Stimulated activated CD4-positive, alpha-beta T cell treated with anti-CD3 and anti-CD28 coated beads, Interleukin-12 subunit alpha, Interleukin-12 subunit beta, amount 100 ng/mL, for 4 hours (primary cell): ENCODE measurements around the gene PLOD1.
A peak's percentile ranks its signal among the peaks of the same experiment; 100 is the strongest.
"Not testable (repeated sequence)": the region's sequence is repeated elsewhere in the genome, so short reads cannot be mapped to it uniquely, and the experiment has no call there.

Source experiments
- DNase-seq: peaks from one replicate; pipeline ENCODE4 v3.0.0-alpha.2; 2020

Gene PLOD1

DNA sequence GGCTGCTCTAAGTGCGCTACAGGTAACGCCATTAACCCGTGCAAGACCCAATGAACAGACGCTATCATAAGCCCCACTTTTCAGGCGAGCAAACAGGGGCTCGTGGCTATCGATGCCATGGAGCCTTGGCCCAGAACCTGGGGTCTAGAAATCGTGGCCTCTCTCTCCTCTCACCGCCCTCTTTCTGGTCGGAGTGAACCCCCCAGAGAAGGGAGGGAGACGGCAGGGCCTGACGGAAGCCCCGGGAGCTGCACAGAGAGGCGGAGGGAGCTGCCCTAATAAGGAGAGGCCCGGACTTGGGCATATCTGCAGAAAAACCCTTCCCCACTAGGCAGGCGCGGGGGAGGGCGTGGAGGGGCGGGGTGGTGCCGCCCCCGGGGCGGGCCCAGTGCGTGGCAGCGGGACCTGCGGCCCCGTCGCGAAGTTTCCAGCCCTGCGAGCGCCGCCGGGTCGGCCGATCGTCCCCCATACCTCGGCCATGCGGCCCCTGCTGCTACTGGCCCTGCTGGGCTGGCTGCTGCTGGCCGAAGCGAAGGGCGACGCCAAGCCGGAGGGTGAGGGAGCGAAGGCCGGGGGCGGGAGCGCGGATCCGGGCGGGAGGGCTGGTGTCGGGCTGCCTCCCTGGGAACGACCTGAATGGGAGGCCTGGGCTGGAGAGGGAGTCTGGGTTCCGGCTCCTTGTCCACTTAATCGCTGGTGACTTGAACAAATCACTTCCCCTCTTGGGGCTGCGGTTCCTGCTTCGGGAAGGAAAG is at the start of gene PLOD1:
PLOD1 (plus strand) TSS at position 416 of the 755 bp plus-strand sequence; CDS start at position 479, 63 bp downstream.
- DNase-seq: peak; percentile 85

DNA sequence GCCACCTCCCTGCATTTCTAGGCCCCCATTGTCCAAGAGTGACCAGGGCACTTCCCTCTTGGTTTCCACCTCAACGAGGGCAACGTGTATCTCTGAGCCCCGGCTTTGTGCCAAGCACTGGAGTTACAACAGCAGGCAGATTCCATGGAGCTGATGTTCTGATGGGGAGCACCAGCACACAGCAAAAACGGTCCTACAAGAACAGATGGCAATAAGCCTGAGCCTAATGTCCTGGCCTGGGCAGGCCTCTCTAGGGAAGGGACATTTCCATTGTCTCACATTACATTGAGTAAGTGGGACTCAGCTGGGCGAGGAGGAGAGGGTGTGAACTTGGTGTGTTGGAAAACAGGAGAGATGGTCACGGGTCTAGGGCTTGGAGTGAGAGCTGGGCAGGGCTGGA is 48.6 kb upstream of the PLOD1 start:
- DNase-seq: no peak

DNA sequence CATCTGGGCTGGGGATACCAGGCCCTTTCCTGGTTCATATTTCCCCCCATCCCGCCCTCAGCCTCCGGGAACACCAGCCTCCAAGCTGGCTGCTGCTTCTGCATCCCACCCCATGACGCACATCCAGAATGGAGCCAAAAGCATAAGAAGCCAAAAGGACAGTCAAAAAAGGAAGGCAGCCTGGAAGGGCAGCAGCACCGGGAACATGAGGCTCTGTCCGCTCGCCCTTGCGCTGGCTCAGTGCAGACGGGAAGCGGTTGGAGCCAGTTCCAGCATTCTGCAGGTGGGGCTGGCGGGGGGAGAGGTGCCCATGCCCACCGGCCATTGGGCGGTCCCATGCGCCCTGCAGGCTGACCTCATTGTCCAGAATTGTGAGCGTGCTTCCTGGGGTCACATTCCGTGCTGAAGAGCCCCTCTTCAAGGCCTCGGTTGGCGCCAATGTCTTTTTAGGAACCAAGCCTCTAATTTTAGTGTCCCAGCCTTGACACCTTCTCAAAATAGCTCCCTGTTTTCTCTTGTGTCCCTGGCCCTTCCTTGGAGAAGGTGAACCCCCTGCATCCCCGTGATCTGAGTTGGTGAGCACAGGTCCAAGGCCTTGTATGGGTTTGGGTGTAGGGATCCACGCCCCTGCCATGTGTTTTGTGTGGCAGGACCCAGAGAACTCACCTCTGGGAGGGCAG is 47.4 kb upstream of the PLOD1 start:
- DNase-seq: no peak

DNA sequence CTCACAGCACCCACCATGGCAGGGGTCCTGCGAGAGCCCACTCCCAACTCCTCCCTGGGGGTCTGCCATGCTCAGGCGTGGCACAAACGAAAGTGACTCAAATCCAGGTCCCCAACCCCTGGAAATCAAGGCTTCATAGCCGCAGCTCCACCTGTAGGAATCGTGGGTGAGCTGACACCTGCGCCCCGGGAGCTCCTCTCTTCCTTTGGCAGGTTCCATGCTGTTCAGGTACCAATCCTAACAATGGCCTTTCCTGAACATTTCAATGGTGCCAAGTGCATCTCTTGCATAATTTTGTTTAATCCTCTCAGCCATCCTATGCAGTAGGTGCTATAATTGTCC is 46.9 kb upstream of the PLOD1 start:
- DNase-seq: no peak

DNA sequence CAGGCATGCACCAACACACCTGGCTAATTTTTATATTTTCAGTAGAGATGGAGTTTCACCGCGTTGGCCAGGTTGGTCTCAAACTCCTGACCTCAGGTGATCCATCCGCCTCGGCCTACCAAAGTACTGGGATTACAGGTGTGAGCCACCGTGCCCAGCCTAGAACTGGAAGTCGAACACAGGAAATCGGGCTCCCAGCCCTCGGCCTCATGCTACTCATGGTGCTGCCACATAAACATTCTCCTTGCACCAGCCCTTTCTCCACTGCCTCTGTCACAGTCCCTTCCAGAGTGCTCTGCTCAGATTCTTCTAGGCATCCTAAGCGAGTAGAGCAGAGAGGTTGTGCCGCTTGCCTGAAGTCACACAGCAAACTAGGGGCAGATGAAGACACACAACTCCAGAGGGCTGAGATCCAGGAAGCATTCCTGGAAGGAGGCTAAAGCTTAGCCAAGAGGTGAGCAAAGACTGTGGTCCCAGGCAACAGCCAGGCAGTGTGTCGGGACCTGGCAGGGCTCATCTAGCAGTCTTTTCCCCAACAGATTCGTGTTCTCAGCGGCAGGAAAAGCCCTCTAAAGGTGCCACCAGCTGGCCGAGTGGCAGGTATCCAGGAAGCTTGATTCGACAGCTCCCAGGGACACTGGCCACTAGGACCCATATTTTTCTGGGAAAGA is 46.2 kb upstream of the PLOD1 start:
- no peak for DNase-seq

DNA sequence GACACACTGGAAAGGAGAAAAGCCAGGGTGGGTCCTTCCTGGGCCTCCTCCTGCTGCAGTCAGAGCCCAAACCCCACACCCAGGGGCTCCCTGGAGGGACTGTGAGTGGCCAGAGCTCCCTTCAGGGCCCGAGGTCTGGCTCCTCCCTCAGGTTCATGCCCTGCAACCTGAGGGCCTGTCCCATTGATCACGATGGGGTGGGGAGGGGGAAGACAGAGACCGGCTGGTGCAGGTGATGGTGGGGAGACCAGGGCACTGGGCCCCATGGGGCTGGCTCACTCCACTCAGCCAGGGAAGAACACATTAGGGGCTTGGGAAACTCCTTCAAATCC is 45.7 kb upstream of the PLOD1 start:
- DNase-seq: no peak

DNA sequence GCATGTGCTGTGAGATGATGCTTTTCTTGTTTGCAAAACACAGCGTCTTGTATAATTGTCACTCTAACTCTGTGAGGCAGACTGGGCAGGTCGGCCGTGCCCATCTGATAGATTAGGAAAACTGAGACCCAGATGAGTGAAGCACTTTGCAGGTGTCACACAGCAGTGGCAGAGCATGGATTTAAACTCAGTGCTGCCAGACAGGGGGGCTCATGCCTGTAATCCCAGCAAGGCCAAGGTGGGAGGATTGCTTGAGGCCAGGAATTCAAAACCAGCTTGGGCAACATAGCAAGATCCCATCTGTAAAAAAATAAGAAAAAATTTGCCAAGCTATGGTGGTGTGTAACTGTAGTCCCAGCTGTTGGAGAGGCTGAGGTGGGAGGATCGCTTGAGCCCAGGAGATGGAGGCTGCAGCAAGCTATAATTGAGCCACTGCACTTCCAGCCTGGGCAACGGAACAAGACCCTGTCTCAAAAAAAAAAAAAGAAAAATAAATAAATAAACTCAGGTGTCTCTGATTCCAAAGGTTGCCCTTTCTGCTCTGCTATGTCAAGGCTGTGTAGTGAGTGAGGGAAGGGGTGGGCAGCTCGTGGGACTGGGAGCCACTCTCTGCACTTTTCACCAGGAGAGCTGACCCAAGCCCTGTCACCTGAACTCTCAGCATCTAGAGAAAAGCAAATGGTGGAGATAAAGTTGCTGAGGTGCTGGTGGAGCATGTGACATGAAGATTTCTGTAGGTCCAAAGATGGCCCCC is 42.9 kb upstream of the PLOD1 start:
- no peak for DNase-seq

DNA sequence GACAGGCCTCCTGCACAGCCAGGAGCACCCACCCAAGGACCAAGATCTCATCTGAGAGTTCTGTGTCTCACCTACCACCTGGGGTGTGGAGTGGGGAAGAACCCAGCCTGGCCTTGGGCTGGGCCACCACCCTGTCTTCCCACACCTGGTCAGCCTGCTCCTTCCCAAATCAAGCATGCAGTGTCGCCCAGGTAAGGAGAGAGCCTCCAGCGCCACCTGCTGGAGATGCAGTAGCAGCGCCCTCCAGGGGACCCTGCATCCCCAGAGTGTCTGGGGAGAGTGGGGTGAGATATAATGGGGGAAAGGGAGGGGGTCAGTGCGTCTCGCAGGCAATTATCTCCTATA is 40.6 kb upstream of the PLOD1 start:
- DNase-seq: peak; percentile 73

DNA sequence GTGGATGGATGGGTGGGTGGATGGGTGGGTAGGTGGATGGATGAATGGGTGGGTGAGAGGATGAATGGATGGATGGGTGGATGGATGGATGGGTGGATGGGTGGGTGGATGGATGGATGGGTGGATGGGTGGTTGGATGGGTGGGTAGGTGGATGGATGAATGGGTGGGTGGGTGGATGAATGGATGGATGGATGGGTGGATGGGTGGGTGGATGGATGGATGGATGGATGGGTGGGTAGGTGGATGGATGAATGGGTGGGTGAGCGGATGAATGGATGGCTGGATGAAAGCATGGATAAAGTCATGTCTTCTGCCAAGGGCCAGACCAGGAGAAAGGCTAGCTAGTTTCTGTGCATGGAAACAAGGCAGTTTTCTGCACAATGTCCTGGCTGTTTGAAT is 40.0 kb upstream of the PLOD1 start:
- DNase-seq: not testable (repeated sequence)

DNA sequence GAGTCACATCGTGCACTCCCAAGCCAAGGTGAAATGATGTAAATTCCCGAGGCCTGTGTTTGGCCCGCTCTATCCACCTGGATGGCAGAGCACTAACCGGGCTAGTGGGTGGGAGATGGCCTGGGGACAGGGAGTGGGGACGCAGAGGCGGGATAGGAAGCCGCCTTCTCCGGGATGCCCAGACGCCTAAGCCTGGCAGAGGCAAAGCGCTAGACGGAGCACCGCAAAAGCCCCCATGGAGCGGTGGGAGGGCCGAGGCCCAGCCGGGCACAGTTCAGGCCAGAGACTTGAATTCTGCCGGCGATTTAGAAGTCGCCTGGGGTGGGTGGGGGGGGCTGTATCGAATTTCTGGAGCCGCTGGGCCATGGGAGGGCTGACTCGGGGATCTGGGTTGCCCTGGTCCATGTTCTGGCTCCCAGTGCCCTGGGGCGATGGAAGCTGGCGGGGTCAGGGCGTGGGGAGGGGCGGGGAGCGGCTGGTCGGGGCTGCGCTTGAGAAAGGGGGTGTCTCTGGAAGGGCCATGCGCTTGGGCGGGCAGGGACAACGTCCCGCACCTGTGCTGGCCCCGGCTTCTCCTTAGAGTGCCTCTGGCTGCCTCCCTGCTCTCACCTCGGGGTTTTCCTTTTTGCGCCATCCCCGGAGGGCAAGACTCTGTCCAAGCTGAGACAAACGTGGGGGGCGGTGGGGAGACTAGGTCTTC is 36.3 kb upstream of the PLOD1 start:
- no peak for DNase-seq

DNA sequence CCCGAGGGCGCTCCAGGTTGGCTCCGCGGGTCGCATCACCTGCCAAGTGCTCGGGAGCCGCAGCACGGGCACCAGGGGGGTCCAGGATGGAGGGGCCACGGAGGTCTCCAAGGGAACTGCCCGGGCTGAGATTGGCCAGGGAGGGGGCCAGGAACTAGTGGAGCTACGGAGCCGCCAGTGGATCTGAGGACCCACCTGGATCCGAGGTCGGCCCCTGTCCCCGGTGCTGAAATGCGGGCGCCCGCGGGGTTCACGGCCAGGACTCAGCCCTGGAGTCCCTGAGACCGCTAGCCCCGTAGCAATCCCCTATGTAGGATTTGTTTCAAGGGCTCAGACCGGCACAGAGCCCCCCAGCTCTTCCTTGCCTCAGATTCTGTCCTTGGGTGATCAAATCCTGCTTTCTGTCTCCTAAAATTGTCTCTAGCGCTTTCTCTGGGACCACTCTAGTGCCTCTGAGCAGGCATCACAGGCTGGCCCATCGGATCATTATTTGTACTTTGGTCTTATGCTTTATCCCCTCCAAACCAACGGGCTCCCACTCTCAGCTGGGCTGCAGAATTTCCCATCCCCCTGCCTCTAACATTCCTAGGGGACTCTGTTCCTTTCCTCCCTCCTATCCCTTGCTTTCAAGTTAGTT is 35.6 kb upstream of the PLOD1 start:
- no peak for DNase-seq

DNA sequence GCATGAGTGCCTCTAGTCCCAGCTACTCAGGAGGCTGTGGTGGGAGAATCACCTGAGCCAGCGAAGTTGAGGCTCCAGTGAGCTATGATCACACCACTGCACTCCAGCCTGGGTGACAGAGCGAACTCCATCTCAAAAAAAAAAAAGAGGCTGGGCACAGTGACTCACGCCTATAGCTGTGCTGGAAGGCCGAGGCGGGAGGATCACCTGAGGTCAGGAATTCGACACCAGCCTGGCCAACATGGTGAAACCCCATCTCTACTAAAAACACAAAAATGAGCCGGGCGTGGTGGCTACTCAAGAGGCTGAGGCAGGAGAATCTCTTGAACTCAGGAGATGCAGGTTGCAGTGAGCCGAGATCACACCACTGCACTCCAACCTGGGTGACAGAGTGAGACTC is 33.1 kb upstream of the PLOD1 start:
- DNase-seq: not testable (repeated sequence)

DNA sequence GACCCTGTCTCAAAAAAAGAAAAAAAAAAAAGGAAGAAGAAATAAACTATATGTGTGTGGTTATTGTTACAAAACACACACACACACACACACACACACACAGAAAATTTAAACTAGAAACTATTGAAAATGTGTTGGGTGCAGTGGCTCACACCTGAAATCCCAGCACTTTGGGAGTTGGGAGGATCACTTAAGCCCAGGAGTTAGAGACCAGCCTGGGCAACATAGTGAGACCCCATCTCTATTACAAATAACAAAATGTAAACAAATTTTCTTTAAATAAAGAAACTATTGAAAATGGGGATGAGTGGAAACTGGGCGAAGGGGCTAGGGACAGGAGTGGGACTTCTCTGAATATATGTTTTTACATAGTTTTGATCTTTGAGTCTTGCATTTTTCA is 31.3 kb upstream of the PLOD1 start:
- no peak for DNase-seq

DNA sequence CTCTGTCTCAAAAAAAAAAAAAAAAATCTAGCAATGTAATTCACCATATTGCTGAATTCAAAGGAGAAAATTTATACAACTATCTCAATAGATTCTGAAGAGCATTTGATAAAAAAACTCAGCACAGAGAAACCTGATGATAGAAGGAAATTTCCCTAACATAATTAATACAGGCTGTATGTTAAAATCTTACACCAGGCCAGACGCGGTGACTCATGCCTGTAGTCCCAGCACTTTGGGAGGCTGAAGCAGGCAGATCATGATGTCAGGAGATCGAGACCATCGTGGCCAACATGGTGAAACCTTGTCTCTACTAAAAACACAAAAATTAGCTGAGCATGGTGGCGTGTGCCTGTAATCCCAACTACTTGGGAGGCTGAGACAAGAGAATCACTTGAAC is 30.4 kb upstream of the PLOD1 start:
- DNase-seq: not testable (repeated sequence)

DNA sequence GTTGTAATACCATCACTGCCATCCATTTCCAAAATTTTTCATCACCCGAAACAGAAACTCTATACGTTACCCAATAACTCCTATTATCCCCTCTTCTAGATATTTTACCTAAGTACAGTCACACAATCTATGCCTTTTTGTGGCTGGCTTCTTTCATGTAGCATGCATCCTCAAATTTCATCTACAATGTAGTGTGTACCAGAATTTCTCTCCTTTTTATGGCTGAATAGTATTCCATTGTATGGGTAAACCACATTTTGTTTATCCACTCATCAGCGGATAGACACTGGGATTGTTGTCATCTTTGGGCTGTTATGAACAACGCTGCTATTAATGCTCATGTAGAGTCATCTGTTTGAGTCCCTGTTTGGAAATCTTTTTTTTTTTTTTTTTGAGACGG is 29.5 kb upstream of the PLOD1 start:
- DNase-seq: no peak

DNA sequence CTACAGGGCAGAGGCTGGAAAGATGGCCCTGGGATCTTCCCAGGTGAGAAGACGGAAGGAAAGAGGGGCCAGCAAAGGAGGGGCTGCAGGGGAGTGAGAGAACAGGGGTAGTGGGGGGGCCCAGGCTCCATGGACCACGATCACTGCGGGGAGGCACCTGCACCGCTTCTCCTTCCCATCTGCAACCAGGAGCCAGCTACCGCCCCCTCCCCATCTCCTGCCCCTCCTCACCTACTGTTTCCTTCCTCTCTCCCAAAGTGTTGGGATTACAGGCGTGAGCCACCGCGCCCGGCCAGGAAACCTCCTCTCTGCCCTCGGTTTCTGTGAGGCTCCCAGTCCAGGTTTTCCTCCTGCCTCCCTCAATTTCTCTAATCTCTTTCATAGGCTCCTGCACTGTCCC is 27.6 kb upstream of the PLOD1 start:
- no peak for DNase-seq

DNA sequence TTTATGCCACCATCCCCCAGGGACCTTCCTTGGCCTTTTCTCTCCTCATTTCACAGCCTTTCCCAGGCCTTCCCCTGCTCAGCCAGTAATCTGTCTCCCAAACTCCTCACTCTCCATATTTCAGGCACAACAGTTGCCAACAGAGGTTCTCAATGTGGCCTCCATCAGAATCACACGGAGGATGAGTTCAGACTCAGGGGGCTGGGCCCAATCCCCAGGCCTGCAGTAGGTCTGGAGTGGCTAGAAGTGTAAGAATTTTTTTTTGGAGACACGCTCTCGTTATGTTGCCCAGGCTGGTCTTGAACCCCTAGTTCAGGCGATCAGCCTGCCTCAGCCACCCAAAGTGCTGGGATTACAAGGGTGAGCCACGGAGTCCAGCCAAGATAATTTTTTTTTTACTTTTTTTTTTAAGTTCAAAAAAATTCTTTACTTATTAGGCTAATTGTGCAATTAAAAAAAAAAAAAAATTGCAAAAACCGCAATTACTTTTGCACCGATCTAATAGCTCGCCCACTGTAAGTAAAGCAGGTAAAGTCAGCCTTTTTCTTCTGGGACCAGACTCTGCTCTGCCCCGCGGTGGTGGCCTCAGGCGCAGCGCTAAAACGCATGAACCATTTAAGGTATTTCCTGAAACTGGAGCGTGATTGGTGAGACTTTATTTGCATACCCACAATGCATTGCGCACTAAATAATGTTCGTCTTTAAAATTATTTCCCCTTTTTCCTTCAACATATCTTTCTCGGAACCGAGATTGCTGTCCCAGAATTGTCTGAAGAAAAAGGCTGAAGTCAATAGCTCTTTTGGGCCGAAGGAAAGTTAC is 27.0 kb upstream of the PLOD1 start:
- DNase-seq: peak; percentile 72

DNA sequence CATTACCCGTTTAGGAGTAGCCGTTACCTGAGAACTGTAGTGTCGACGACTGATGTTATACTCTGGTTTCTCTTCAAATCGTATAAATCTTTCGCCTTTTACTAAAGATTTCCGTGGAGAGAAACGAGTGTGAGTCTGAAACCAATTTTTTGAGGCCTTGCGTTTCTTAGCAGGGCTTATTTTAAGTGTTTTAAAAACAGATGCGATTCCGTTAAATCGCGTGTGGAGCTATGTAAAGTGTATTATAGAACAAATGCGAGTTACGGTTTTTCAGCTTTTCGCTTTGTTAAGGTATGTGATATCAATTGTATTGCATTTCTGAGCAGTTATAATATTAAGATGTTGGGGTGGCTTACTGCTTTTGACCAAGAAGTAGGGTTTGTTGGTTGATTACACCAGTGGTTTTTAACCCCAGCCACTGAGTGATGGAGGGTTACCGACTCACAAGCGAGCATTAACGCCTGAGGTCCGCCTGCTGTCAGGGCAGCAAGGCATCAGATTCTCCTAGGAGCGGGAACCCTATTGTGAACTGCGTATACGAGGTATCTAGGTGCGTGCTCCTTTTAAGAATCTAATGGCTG is 26.3 kb upstream of the PLOD1 start:
- DNase-seq: peak; percentile 56

DNA sequence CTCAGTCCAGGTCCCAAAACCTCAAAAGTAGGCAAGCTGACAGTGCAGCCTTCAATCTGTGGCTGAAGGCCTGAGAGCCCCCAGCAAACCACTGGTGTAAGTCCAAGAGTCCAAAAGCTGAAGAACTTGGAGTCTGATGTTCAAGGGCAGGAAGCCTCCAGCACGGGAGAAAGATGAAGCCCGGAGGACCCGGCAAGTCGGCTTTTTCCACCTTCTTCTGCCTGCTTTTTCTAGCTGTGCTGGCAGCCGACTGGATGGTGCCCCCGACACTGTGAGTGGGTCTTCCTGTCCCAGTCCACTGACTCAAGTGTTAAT is 23.6 kb upstream of the PLOD1 start:
- not testable (repeated sequence) for DNase-seq

DNA sequence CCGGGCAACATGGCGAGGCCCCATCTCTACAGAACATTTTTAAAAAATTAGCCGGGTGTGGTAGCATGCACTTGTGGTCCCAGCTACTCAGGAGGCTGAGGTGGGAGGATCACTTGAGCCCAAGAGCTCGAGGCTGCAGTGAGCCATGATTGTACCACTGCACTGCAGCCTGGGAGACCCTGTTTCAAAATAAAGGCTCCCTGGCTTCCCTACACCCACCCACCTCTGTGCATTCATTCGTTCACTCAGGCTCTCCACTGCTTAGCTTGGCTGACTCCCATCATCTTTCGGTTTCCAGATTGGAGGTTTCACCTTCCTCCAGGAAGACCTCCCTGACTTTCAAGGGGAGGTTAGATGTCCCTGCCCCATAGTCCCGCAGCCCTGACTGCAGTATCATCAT is 22.5 kb upstream of the PLOD1 start:
- no peak for DNase-seq

DNA sequence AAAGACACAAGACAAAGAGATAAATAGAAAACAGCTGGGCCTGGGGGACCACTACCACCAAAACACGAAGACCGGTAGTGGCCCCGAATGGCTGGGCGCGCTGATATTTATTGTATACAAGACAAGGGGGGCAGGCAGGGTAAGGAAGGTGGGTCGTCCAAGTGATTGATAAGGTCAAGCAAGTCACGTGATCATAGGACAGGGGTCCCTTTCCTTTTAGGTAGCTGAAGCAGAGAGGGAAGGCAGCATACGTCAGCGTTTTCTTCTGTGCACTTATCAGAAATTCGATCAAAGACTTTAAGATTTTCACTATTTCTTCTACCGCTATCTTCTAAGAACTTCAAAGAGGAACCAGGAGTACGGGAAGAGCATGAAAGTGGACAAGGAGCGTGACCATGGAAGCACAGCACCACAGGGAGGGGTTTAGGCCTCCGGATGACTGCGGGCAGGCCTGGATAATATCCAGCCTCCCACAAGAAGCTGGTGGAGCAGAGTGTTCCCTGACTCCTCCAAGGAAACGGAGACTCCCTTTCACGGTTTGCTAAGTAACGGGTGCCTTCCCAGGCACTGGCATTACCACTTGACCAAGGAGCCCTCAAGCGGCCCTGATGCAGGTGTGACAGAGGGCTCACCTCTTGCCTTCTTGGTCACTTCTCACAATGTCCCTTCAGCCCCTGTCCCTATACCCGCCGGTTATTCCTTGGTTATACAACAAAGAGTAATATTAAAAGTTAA is 21.9 kb upstream of the PLOD1 start:
- not testable (repeated sequence) for DNase-seq
